22Rv1 (cell line): ENCODE measurements around the gene KYNU.

Source experiments
- CTCF ChIP-seq: fragments of 450-650 bp; IDR thresholded peaks from 2 replicates; pipeline ENCODE4 v1.5.1; 2017; ENCODE audit warnings: mild to moderate bottlenecking
- ZFX ChIP-seq: fragments of 450-650 bp; IDR thresholded peaks from 2 replicates; pipeline ENCODE4 v1.6.1; 2017; ENCODE audit warnings: antibody characterized with exemption, borderline replicate concordance

- TF ChIP-seq CTCF (no peak), ZFX (no peak)
Observed at GRCh38 chr2:142907653-142908052, 30.2 kb downstream of the KYNU start.
